ENCODE measurements around the gene PRKCZ.

Gene PRKCZ

DNA sequence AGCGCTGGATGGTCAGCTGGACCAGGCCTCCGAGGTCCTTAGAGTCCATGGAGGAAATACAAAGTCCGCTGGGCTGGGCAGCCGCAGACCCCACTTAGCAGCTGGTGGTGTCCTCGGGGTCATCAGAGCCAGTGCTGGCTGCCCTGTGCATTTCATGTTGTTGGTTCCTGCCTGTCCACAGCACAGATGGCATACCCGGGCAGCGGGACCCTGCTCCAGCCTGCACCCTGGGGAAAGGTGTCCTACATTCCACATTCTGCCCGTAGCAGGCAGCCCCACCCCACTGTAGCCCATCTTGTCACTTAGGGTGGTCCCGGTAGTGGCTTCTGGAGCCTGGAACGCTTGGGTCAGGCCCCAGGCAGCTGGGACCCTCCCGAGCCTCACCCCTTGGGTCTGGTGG is 19.8 kb downstream of the PRKCZ start:
- no peak for DNase-seq

DNA sequence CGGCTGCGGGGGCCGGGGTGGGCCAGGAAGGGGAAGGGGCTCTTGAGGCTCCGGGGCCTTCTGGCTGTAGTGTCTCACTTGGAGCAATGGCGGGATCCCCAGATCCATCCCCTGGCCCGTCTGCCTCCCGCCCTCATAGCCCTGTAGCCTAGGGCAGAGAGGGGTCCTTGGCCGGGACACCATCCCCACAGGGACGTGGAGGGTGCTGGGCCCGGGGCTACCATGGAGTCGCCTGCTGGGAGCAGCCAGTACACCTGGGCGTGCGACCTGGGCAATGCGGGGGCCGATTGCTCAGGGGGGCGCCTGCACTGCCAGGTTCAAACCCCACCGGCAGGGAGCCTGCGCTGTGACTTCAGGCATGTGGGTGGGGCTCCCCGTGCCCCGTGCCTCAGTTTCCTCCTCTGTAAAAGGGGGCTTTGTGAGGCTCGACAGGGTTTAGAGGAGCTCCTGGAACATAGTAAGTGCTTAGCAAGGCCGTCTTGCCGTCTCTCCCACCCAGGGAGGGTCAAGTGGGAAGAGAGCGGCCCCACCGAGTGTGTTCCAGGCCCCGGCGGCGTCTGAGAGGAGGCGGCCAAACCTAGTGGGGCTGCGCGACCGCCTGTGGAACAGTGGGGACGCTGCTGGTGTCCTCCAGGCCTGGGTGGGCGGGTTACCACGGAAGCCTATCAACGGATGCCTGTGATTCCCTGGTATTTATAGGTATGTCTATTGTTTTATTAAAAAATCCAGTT is 20.8 kb downstream of the PRKCZ start:
- no peak for DNase-seq

DNA sequence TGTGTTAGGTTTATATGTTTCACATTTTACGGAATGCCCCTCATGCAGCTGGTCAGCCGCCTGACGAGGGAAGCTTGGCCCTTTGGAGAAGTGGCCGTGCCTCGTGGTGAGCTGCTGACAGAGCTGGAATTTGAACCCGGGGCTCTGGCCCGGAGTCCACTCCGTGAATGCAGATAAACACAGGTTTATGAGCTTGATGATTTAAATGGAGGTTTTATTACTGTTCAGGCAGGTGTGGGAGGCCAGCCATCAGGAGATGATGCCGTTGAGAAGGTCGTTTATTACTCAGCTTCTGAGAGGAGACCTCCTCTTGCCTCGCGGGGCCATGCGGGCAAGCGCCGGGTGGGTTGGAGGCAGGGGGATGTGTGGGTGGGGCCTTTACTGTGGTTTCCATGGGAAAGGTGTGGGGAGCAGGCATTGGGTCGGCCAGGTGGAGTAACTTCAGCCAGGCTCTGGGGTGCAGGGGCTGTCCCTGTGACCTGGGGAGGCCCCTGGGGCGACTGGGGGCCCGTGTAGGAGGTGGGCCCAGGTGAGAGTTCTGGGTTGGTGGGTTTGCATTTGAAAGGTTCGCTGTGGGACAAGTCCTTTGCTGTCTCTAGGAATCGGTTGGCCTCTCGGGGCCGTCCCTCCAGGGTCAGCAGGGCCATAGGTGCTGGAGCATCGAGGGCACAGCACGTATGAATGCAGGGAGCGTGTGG is 22.0 kb downstream of the PRKCZ start:
- DNase-seq: no peak

- no peak for DNase-seq
Observed at GRCh38 chr1:2072891-2073290, 22.7 kb downstream of the PRKCZ start.

GRCh38 chr1:2073382-2074230 is 23.4 kb downstream of the PRKCZ start:
- DNase-seq: peak; percentile 23

DNA sequence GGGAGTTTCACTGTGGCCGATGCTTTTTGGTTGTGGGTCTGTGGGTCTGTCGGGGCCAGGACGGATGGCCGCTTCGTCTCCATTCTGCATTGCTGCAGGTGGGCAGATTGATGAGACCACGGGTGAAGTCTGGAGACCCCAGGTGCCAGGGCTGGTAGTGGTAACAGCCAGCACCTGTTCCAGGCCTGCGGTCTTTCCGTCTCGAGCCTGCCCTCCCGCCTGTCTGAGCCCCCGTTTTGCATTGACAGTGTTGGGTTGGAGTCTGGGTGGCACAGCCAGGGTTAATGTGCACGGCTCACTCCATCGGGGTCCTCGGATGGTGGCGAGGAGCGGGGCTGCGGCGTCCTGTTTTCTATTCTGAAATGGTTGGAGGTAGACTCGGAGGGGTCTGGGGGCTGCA is 24.2 kb downstream of the PRKCZ start:
- DNase-seq: no peak

DNA sequence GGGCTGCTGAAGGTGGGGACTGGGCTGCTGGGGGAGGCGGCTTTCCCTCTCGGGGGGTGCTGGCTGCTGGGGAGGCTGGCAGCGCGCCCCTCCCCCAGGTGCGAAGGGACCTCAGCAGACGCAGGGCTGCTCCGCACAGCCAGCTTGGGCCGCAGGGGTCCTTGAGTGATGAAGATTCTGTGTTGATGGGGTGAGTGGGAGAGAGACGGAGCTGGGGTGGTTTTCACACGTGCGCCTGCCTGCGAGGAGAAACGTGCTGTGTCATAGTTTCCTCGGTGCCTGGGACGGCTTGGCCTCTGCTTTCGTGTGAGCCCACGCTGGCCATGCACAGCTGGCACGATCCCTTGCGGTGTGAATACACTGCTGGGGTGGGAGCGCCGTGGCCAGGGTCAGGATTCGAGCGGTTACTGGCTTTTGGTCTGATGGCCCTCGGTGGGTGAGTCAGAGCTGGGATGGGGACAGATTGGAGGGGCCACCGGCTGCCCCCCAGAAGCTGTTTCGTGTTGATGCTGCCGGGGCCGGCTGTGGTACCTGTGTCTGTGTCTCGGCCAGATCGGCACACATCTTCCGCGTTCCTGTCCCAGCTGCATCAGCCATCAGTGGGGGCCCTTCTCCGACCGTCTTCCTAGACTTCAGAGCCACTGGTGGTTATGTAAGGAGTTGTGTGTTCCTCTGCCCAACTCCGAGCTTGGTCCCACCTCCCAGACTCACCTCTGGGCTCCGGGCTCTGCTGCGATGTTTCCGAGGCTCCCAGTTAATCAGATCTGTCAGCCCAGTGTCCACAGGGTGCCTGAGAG is 24.9 kb downstream of the PRKCZ start:
- no peak for DNase-seq

- no peak for DNase-seq
Observed at GRCh38 chr1:2076826-2077225, 26.6 kb downstream of the PRKCZ start.

DNA sequence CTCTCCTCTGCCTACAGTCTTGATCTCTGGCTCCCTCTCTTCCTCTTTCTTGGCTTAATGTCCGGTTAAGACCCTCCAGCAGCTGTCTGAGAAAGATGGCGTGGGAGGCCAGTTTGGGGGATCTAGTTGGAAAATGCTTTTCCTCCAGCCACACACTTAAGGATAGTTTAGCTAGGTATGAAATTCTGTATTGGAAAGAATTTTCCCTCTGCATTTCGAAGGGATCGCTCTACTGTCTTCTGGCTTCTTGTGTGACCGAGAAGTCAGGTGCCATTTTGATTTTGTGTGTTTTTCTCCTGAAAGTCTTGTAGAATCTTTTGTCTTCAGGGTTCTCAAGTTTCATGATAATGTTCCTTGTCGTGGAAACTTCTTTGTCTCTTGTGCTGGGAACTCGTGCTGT is 28.0 kb downstream of the PRKCZ start:
- no peak for DNase-seq

DNA sequence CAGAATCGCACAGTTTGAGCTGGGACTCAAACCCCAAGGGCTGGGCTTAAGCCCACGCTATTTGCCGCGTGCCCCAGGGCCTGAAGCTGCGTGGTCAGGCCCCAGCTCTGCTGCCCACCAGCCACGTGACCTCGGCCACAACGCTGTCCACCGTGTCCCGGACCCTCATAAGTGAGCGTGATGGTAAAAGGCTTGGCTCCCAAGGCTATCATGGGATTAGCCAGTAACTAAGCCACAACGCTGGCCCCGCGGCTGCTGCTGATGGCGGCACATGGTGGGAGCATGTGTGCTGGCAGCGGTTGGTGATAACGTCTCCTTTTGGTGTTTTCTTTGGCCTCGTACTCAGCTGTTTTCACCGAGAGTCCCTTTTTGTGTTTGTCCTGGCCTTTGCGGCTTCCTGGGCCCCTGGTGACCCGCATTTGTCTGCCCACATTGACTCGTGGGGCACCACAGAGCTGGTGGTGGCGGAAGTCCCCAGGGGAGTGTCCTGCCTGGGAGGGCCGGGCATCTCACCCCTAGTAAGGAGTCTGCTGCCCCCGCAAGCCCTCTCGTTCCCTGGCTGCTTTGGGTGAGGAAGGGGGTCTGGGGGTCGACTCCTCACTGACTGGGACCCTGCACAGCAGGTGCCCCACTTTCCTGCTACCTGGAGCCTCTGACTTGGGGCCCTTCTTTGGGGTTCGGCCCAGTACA is 29.3 kb downstream of the PRKCZ start:
- DNase-seq: no peak

DNA sequence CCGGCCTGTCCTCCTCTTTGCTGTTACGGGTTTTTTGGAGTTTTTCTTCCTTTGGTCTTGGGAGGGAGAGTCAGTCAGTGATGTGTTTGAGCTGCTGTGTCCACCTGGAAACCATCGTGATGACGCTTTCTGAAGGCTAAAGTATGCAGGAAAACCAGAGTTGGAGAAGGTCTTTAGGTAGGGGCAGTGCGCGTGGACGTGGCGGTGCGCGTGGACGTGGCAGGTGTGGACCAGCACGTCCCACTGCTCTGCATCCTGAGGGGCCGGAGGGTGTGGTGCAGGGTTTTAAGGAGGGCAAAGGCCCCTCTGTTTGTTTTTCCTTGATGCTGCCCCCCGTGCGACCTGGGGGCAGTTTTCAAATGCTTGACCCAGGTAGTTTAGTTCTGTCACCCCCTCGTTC is 29.9 kb downstream of the PRKCZ start:
- DNase-seq: no peak

GRCh38 chr1:2080884-2081283 is 30.7 kb downstream of the PRKCZ start:
- no peak for DNase-seq

- DNase-seq: no peak
Observed at GRCh38 chr1:2081326-2081885, 31.2 kb downstream of the PRKCZ start.

DNA sequence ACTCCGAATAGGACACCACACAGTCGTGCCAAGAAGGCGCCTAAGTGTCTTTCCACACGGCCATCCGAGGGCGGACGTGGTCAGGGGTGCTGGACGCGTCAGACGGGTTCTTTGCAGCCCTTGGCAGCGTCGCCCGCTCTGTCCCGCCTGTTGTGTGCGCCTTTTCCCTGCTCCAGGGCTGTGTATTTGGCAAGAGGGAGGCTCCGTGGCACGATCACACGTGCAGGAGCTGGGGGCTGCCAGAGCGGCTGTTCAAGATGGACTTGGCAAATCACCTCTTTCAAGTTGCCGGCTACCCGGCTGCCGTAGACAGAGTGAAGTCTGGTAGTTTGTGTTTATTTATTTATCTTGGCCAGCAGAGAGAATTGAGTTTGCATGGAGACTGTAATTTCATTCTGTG is 31.9 kb downstream of the PRKCZ start:
- DNase-seq: no peak

GRCh38 chr1:2083666-2084065 is 33.5 kb downstream of the PRKCZ start:
- no peak for DNase-seq

DNA sequence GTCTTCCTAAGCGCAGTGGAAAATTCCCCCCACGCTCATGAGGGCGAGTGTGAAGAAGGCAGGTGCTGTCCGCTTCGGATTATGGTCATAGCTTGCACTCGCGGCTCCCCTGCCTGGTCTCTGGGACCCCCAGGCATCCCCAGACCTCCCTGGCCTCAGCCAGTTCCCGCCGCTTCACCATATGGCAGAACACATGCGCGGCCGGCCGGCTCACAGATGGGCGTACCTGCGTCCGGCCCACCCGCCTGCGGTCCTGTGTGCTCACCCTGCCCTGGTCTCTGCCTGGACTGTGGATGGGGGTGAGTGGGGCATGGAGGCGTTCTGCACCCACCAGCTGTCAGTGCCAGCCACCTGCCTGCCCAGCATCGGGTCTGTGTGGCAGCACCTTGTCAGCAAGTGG is 34.1 kb downstream of the PRKCZ start:
- no peak for DNase-seq

GRCh38 chr1:2085080-2085479 is 34.9 kb downstream of the PRKCZ start:
- no peak for DNase-seq

- no peak for DNase-seq
Observed at GRCh38 chr1:2086446-2087078, 36.4 kb downstream of the PRKCZ start.

DNA sequence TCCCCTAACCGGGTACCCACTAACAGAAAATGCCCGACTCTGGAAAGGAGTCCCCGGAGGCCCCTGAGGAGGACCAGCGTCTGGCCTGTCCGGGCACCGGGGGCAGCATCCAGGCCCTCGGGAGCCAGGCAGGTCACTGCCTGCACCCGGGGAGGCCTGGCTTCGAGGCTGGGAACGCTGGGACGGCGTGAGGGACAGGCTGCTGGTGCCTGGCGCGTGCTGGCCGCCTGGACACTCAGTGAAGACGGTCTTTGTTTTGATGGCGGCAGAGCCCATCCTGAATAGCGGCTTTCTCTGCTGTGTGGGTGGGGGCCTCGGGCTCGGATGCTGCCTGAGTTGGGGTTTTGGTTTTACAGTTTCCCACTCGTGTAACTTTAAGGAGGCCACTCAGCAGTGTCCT is 37.6 kb downstream of the PRKCZ start:
- DNase-seq: no peak

- peak; percentile 15 for DNase-seq
Observed at GRCh38 chr1:2088458-2088857, 38.2 kb downstream of the PRKCZ start.

- DNase-seq: no peak
Observed at GRCh38 chr1:2089051-2089450, 38.8 kb downstream of the PRKCZ start.

All from amniotic stem cell (primary cell).